Testis (tissue), 3 donors: ENCODE measurements around the gene CCDC60. TPM values are rescaled to one million over a fixed set of nuclear protein-coding genes. Genes with fewer than 3 reads are reported as not detected.

ENCODE experiments used
- DNase-seq: peaks from one replicate; pipeline ENCODE4 v3.0.0-alpha.2; 2019
- H3K27ac ChIP-seq, 2 donors: fragments of 200-600 bp; sonication (generic); one replicate each; pipeline ENCODE4 v1.5.1; 2019
- H3K27me3 ChIP-seq: fragments of 200-600 bp; sonication (generic); one replicate; pipeline ENCODE4 v1.5.1; 2019
- H3K36me3 ChIP-seq: fragments of 200-600 bp; sonication (generic); one replicate; pipeline ENCODE4 v1.5.1; 2017; ENCODE audit warnings: low read depth; ENCODE audit errors: missing control alignments
- H3K4me1 ChIP-seq: fragments of 200-600 bp; sonication (generic); one replicate; pipeline ENCODE4 v1.5.1; 2019
- H3K4me3 ChIP-seq, 2 donors: fragments of 200-600 bp; sonication (generic); one replicate each; pipeline ENCODE4 v1.5.1; 2017 to 2019
- H3K9me3 ChIP-seq: fragments of 200-600 bp; sonication (generic); one replicate; pipeline ENCODE4 v1.5.1; 2017
- POLR2A ChIP-seq: fragments of 450-650 bp; IDR thresholded peaks from one replicate; pipeline ENCODE4 v1.6.1; 2017; ENCODE audit warnings: antibody characterized with exemption, mild to moderate bottlenecking, moderate library complexity
- WGBS, 2 donors: methylation state at CpG; one replicate each; pipeline ENCODE4 v1.1.5; 2018; 5-methylcytosine and 5-hydroxymethylcytosine counted together
- intact Hi-C: fragments of 100-400 bp; cut with DNase I; formaldehyde crosslinking; loops from one replicate; pipeline ENCODE4 v1.15.1; 2023; ENCODE audit warnings: low total_unique reads
- polyA plus RNA-seq: library from polyadenylated mRNA; stranded (reverse); fragments of 350-450 nt; fragmentation: Illumina TruSeq; extraction: RNeasy Lipid Tissue Mini Kit (QIAGEN cat#74804); gene quantifications from one replicate; pipeline ENCODE4 v1.2.3, GENCODE V29; 2014; ENCODE audit warnings: low read depth, low replicate concordance; ENCODE audit not compliant: insufficient read depth
- total RNA-seq, 2 donors: library from RNA; depleted of rRNA; stranded (reverse); fragments of >200 nt; gene quantifications; one replicate each; pipeline ENCODE4 v1.2.3, GENCODE V29; 2016
- TF ChIP-seq, protein P1 (sequence below), 3 experiments: fragments of 450-650 bp in 2 of 3; fragments of 200-600 bp in 1 of 3; sonication (generic) in 1 of 3; IDR thresholded peaks; one replicate each; pipeline ENCODE4 v1.5.1; 2016 to 2019; ENCODE audit warnings: antibody characterized with exemption in 3 of 3, mild to moderate bottlenecking in 2 of 3, moderate library complexity in 1 of 3

CCDC60 gene
- total and polyA plus RNA-seq, 3 donors from 2014 or later, result 5.7 to 35.6 (median 11.4) TPM

DNA sequence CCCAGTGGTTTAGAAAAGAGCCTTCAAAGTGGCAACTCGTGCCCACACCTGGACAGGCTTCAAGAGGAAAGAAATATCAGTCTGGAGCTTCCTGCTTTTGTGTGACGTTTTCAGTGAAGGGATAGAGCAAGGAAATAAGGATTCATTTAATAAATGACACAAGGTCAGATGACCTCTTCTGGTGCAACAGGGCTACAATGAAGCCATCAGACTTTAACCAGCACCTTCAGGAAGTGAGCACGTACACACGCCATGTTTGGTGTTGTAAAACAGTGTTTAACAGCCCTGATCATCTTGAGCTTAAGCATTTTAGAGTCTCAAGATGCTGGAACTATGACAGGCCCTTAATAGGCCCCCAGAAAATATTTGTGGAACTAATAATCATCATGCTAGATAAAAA is 59.1 kb downstream of the CCDC60 start:
- H3K27me3 ChIP-seq, result no peaks in the 10 kb centered on the region
- no peaks in the 10 kb centered on the region for H3K36me3 ChIP-seq
- WGBS, 2 donors, result 41 to 56% methylated on average over 4 of the region's 4 CpGs
- intact Hi-C loops, result no loop called here
- no peak overlapping the region for H3K4me3 ChIP-seq
- H3K27ac ChIP-seq, result no peak overlapping the region
- H3K4me1 ChIP-seq, result no peaks in the 10 kb centered on the region
- no peaks in the 10 kb centered on the region for H3K9me3 ChIP-seq
- no peak for DNase-seq
- no peak for TF ChIP-seq POLR2A

DNA sequence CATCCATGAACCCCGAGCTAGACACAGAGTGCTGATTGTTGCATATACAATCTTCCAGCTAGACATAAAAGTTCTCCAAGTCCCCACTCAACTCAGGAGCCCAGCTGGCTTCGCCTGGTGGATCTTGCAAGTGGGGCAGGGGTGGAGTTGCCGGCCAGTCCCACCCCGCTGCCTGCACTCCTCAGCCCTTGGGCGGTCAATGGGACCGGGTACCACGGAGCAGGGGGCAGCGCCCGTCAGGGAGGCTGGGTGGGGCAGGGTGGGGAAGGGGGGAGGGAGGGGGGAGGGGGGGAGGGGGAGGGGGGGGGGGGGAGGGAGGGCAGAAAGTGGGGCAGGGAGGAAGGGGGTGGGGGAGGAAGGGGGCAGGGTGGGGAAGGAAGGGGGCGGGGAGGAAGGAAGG is 63.0 kb downstream of the CCDC60 start:
- no peak for TF ChIP-seq POLR2A
- TF ChIP-seq, protein P1, sequence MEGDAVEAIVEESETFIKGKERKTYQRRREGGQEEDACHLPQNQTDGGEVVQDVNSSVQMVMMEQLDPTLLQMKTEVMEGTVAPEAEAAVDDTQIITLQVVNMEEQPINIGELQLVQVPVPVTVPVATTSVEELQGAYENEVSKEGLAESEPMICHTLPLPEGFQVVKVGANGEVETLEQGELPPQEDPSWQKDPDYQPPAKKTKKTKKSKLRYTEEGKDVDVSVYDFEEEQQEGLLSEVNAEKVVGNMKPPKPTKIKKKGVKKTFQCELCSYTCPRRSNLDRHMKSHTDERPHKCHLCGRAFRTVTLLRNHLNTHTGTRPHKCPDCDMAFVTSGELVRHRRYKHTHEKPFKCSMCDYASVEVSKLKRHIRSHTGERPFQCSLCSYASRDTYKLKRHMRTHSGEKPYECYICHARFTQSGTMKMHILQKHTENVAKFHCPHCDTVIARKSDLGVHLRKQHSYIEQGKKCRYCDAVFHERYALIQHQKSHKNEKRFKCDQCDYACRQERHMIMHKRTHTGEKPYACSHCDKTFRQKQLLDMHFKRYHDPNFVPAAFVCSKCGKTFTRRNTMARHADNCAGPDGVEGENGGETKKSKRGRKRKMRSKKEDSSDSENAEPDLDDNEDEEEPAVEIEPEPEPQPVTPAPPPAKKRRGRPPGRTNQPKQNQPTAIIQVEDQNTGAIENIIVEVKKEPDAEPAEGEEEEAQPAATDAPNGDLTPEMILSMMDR (IDR thresholded peaks at IDR 0.05), result no peak
- no peaks in the 10 kb centered on the region for H3K9me3 ChIP-seq
- H3K36me3 ChIP-seq, result no peaks in the 10 kb centered on the region
- DNase-seq, result no peak
- H3K4me1 ChIP-seq, result no peaks in the 10 kb centered on the region
- intact Hi-C loops, result no loop called here
- no peak overlapping the region for H3K27ac ChIP-seq
- H3K27me3 ChIP-seq, result no peaks in the 10 kb centered on the region
- no peak overlapping the region for H3K4me3 ChIP-seq
- WGBS, 2 donors, result 83 to 97% methylated on average over 2 to 6 of the region's 10 CpGs

DNA sequence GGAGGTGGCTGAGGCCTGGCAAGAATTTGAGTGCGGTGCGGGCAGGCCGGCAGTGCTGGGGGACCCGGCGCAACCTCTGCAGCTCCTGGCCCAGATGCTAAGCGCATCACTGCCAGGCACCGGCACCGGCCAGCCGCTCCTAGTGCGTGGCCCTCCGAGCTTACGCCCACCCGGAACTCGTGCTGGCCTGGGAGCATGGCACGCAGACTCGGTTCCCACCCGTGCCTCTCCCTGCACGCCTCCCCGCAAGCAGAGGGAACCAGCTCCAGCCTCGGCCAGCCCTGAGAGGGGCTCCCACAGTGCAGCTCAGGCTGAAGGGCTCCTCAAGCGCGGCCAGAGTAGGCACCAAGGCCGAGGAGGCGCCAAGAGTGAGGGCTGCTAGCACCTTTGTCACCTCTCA is 63.7 kb downstream of the CCDC60 start:
- Histone ChIP-seq H3K36me3 (no peaks in the 10 kb centered on the region), H3K27ac (no peak overlapping the region), H3K9me3 (no peaks in the 10 kb centered on the region), H3K4me1 (no peaks in the 10 kb centered on the region), H3K4me3 (no peak overlapping the region), H3K27me3 (no peaks in the 10 kb centered on the region)
- WGBS, 2 donors, result 93 to 95% methylated on average over 10 to 24 of the region's 24 CpGs
- intact Hi-C loops, result no loop called here
- TF ChIP-seq, protein P1 (IDR thresholded peaks at IDR 0.05), result no peak
- TF ChIP-seq POLR2A, result no peak
- DNase-seq, result no peak

- Histone ChIP-seq H3K4me3 (no peak overlapping the region), H3K36me3 (no peaks in the 10 kb centered on the region), H3K27me3 (no peaks in the 10 kb centered on the region), H3K27ac (no peak overlapping the region), H3K9me3 (no peaks in the 10 kb centered on the region), H3K4me1 (no peaks in the 10 kb centered on the region)
- DNase-seq, result no peak
- WGBS, 2 donors, result 59 to 66% methylated on average over 4 of the region's 4 CpGs
- TF ChIP-seq POLR2A, result no peak
- TF ChIP-seq, protein P1 (IDR thresholded peaks at IDR 0.05), result no peak
- intact Hi-C loops, result no loop called here
Observed at GRCh38 chr12:119399301-119399700, 64.8 kb downstream of the CCDC60 start.

DNA sequence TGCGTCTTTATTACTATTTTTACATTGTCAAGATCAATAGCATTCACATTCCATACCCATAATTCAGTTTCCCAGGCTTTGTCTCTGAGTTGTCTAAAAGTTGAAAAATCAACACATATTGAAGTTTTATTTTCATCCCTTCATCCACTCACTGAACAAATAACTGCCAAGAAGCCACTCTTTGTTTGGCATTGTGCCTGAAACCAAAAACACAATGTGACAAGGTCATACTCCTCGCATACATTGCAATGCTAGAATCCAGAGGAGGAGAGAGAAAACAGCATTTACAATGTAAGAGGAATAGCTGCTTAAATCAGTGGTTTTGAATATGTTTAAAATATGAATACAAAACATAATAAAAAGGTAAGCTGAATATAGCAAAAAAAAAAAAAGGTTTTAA is 71.8 kb downstream of the CCDC60 start:
- Histone ChIP-seq H3K27me3 (no peaks in the 10 kb centered on the region), H3K9me3 (no peaks in the 10 kb centered on the region), H3K27ac (no peak overlapping the region), H3K36me3 (no peaks in the 10 kb centered on the region), H3K4me1 (no peaks in the 10 kb centered on the region), H3K4me3 (no peak overlapping the region)
- intact Hi-C loops, result no loop called here
- 61 to 63% methylated on average over 2 of the region's 2 CpGs for WGBS, 2 donors
- no peak for TF ChIP-seq POLR2A
- TF ChIP-seq, protein P1 (IDR thresholded peaks at IDR 0.05), result no peak
- no peak for DNase-seq
